Measurements from ENCODE around the gene FRMD4B.

- no peak for TF ChIP-seq CTCF (IDR thresholded peaks at IDR 0.05)
- TF ChIP-seq EP300 (IDR thresholded peaks at IDR 0.05), result no peak
These were observed 67.5 kb downstream of the FRMD4B start for GRCh38 chr3:69318410-69318809.
